Measurements from ENCODE around the gene MRM1.

DNA sequence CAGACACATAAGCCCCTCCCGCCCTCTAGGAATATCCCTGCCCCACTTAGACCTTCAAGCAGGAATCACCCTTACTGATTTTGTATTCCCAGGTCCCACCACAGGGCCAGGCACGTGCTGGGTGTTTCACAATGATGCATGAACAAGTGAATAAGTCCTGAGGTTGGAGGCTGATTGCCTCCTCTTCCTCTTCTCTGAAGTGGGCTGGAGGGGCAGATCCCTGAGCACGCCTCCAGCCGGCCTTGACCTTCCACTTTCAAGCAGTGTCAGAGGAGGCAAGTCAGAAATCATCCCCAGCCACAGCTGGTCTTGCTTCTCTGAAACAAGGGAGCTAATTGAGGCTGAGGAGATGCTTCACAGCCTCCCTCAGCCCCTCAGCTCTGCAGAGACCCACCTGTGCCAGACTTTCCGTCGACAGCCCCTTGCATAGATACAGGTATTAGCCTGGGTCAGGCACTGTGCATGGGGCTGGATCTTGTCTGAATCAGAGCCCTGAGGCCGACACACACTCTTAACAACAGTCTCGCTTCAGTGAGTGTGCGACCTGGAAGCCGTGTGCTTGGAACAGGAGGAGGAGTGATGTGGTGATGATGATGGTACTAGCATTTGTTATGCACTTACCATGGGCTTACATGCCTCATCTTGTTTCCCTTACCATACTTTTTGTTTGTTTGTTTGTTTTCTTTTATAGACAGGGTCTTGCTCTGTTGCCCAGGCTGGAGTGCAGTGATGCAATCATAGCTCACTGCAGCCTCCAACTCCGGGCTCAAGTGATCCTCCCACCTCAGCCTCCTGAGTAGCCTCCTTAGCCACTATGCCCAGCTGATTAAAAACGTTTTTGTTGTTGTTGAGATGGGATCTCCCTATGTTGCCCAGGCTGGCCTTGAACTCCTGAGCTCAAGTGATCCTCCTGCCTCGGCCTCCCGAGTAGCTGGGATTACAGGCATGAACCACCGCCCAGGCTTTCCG is 15.0 kb downstream of the MRM1 start:
- TF ChIP-seq, protein P1, sequence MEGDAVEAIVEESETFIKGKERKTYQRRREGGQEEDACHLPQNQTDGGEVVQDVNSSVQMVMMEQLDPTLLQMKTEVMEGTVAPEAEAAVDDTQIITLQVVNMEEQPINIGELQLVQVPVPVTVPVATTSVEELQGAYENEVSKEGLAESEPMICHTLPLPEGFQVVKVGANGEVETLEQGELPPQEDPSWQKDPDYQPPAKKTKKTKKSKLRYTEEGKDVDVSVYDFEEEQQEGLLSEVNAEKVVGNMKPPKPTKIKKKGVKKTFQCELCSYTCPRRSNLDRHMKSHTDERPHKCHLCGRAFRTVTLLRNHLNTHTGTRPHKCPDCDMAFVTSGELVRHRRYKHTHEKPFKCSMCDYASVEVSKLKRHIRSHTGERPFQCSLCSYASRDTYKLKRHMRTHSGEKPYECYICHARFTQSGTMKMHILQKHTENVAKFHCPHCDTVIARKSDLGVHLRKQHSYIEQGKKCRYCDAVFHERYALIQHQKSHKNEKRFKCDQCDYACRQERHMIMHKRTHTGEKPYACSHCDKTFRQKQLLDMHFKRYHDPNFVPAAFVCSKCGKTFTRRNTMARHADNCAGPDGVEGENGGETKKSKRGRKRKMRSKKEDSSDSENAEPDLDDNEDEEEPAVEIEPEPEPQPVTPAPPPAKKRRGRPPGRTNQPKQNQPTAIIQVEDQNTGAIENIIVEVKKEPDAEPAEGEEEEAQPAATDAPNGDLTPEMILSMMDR (IDR thresholded peaks at IDR 0.05) = no peak
- no peak for TF ChIP-seq POLR2A (IDR thresholded peaks at IDR 0.05)

Data from lower leg skin (tissue), 3 donors.